SK-N-SH (cell line): Measurements from ENCODE around the gene PSMF1. TPM values are rescaled to one million over a fixed set of nuclear protein-coding genes. Genes with fewer than 3 reads are reported as not detected.

Experiments
- CTCF ChIA-PET: fragments of 300-600, 350-600 bp; formaldehyde crosslinking; extraction: SDS; loops from one replicate; lab custom pipeline; 2021; lab: Yijun Ruan, JAX
- POLR2A ChIA-PET: fragments of 350-600 bp; sonication (Branson Sonifier 250); formaldehyde crosslinking; extraction: SDS; loops from one replicate; lab custom pipeline; 2020; ENCODE audit warnings: antibody characterized with exemption, inconsistent platforms; lab: Yijun Ruan, JAX
- DNase-seq: peaks from one replicate; pipeline ENCODE4 v3.0.0; 2012
- H2AFZ ChIP-seq: fragments of 200-600 bp; sonication (generic); 2 replicates; pipeline ENCODE4 v1.8.1; 2016; ENCODE audit warnings: antibody characterized with exemption, mild to moderate bottlenecking, low read depth
- H3F3A ChIP-seq: fragments of 200-600 bp; sonication (generic); replicated peaks from 2 replicates; pipeline ENCODE3; 2016; ENCODE audit warnings: antibody characterized with exemption, mild to moderate bottlenecking; ENCODE audit not compliant: insufficient read depth
- H3K27ac ChIP-seq, 2 experiments: fragments of 200-500 bp in 1 of 2; fragments of 200-600 bp in 1 of 2; sonication (Bioruptor generic) in 1 of 2; sonication (generic), shearing (Covaris generic) in 1 of 2; 2 replicates each; pipeline versions ENCODE4 v1.5.1 to v1.6.1; 2014 to 2016; ENCODE audit warnings: low read depth in 2 of 2, inconsistent platforms in 1 of 2, low read length in 1 of 2, mild to moderate bottlenecking in 1 of 2, mixed read lengths in 1 of 2
- H3K27me3 ChIP-seq: fragments of 200-600 bp; sonication (generic), shearing (Covaris generic); 2 replicates; pipeline ENCODE4 v1.6.1; 2016; ENCODE audit warnings: mixed run types; ENCODE audit not compliant: insufficient read depth
- H3K36me3 ChIP-seq, 2 experiments: fragments of 200-500 bp in 1 of 2; fragments of 200-600 bp in 1 of 2; sonication (Bioruptor generic) in 1 of 2; sonication (generic) in 1 of 2; replicated peaks in 1 of 2; 2 replicates each; pipeline versions ENCODE3 to v1.5.1; 2014 to 2016; ENCODE audit warnings: low read length in 1 of 2, mild to moderate bottlenecking in 1 of 2; ENCODE audit not compliant: insufficient read depth in 2 of 2, control insufficient read depth in 1 of 2
- H3K4me1 ChIP-seq, 2 experiments: fragments of 200-500 bp in 1 of 2; fragments of 200-600 bp in 1 of 2; sonication (Bioruptor generic) in 1 of 2; sonication (generic), shearing (Covaris generic) in 1 of 2; 2 replicates each; pipeline versions ENCODE4 v1.5.1 to v1.6.1; 2014 to 2016; ENCODE audit warnings: low read depth in 1 of 2, low read length in 1 of 2, mixed run types in 1 of 2; ENCODE audit not compliant: insufficient read depth in 2 of 2, control insufficient read depth in 1 of 2
- H3K4me2 ChIP-seq: fragments of 200-600 bp; sonication (generic), shearing (Covaris generic); 2 replicates; pipeline ENCODE4 v1.6.1; 2017; ENCODE audit warnings: mixed run types
- H3K4me3 ChIP-seq, 2 experiments: fragments of 200-500 bp in 1 of 2; fragments of 200-600 bp in 1 of 2; sonication (Bioruptor generic) in 1 of 2; sonication (generic), shearing (Covaris generic) in 1 of 2; 2 replicates each; pipeline versions ENCODE4 v1.5.1 to v1.8.1; 2014 to 2016; ENCODE audit warnings: low read depth in 2 of 2, inconsistent platforms in 1 of 2, low read length in 1 of 2, mild to moderate bottlenecking in 1 of 2, mixed read lengths in 1 of 2, moderate library complexity in 1 of 2
- H3K79me2 ChIP-seq: fragments of 200-600 bp; sonication (generic); 2 replicates; pipeline ENCODE4 v1.8.1; 2017; ENCODE audit warnings: mild to moderate bottlenecking; ENCODE audit not compliant: insufficient read depth
- H3K9ac ChIP-seq: fragments of 200-600 bp; sonication (generic); 2 replicates; pipeline ENCODE4 v1.6.1; 2017; ENCODE audit warnings: mixed run types
- H3K9me2 ChIP-seq: fragments of 200-600 bp; sonication (generic); 2 replicates; pipeline ENCODE4 v1.6.1; 2017; ENCODE audit warnings: mixed run types
- H3K9me3 ChIP-seq: fragments of 200-600 bp; sonication (generic); 2 replicates; pipeline ENCODE4 v1.6.1; 2017; ENCODE audit warnings: mixed run types, mild to moderate bottlenecking, moderate library complexity
- H4K20me1 ChIP-seq: fragments of 200-600 bp; sonication (generic); 2 replicates; pipeline ENCODE4 v1.6.1; 2017; ENCODE audit warnings: mild to moderate bottlenecking, mixed run types; ENCODE audit not compliant: insufficient read depth
- CTCF ChIP-seq: fragments of 200-600 bp; sonication (generic); IDR thresholded peaks from 2 replicates; pipeline ENCODE4 v1.6.1; 2017; ENCODE audit warnings: antibody characterized with exemption, mild to moderate bottlenecking, moderate library complexity
- ELF1 ChIP-seq: IDR thresholded peaks from 2 replicates; pipeline ENCODE4 v1.4.0; 2012
- EZH2phosphoT487 ChIP-seq: fragments of 200-600 bp; sonication (generic); IDR thresholded peaks from 2 replicates; pipeline ENCODE4 v1.6.1; 2017; ENCODE audit warnings: low read depth, mixed run types, mild to moderate bottlenecking, antibody characterized with exemption, moderate library complexity, borderline replicate concordance
- FOSL2 ChIP-seq: IDR thresholded peaks from 2 replicates; pipeline ENCODE4 v1.4.0; 2012; ENCODE audit warnings: low read depth, mild to moderate bottlenecking, moderate library complexity, borderline replicate concordance
- FOXJ3 ChIP-seq: sonication (generic); formaldehyde crosslinking; IDR thresholded peaks from 2 replicates; pipeline ENCODE4 v1.5.1; 2020; ENCODE audit warnings: mild to moderate bottlenecking, missing genetic modification reagents
- GABPA ChIP-seq: IDR thresholded peaks from 2 replicates; pipeline ENCODE4 v1.4.0; 2012; ENCODE audit warnings: low read depth, mild to moderate bottlenecking
- GATA2 ChIP-seq: sonication (generic); formaldehyde crosslinking; IDR thresholded peaks from 2 replicates; pipeline ENCODE4 v1.5.0; 2020; ENCODE audit warnings: mild to moderate bottlenecking, missing genetic modification reagents
- MEF2A ChIP-seq: IDR thresholded peaks from 2 replicates; pipeline ENCODE4 v1.4.0; 2012; ENCODE audit warnings: low read depth, borderline replicate concordance
- NRF1 ChIP-seq: IDR thresholded peaks from 2 replicates; pipeline ENCODE4 v1.6.1; 2012; ENCODE audit warnings: low read depth, mild to moderate bottlenecking, low read length
- POLR2AphosphoS5 ChIP-seq: IDR thresholded peaks from 2 replicates; pipeline ENCODE4 v1.6.1; 2012; ENCODE audit warnings: low read depth, low read length
- RCOR1 ChIP-seq: fragments of 150-350 bp; IDR thresholded peaks from 2 replicates; pipeline ENCODE4 v1.6.1; 2017; ENCODE audit warnings: antibody characterized with exemption, low read length
- SIN3A ChIP-seq: IDR thresholded peaks from 2 replicates; pipeline ENCODE4 v1.6.1; 2012; ENCODE audit warnings: low read depth, mild to moderate bottlenecking, low read length, moderate library complexity, borderline replicate concordance
- YY1 ChIP-seq: IDR thresholded peaks from 2 replicates; pipeline ENCODE4 v1.4.0; 2012; ENCODE audit warnings: low read depth, mild to moderate bottlenecking
- WGBS: methylation state at CpG from one replicate; pipeline ENCODE4 v1.1.6; 2017; ENCODE audit warnings: low lambda C conversion rate; 5-methylcytosine and 5-hydroxymethylcytosine counted together
- polyA plus RNA-seq, 3 experiments: library from polyadenylated mRNA; depleted of rRNA; stranded (reverse); fragments of >200 nt; gene quantifications; 2 replicates each; pipeline ENCODE4 v1.2.3, GENCODE V29; 2012
- TF ChIP-seq, protein P1 (sequence below): IDR thresholded peaks from 2 replicates; pipeline ENCODE4 v1.6.1; 2012; ENCODE audit warnings: mild to moderate bottlenecking, low read depth, low read length, moderate library complexity
- TF ChIP-seq, protein P2 (sequence below): fragments of 150-350 bp; IDR thresholded peaks from 2 replicates; pipeline ENCODE4 v1.6.1; 2016; ENCODE audit warnings: mild to moderate bottlenecking, low read depth, low read length

The PSMF1 gene
- polyA plus RNA-seq, 1 of the 3 experiments (the other 2 are of a cell fraction) = 103 TPM

- TF ChIP-seq, protein P1, sequence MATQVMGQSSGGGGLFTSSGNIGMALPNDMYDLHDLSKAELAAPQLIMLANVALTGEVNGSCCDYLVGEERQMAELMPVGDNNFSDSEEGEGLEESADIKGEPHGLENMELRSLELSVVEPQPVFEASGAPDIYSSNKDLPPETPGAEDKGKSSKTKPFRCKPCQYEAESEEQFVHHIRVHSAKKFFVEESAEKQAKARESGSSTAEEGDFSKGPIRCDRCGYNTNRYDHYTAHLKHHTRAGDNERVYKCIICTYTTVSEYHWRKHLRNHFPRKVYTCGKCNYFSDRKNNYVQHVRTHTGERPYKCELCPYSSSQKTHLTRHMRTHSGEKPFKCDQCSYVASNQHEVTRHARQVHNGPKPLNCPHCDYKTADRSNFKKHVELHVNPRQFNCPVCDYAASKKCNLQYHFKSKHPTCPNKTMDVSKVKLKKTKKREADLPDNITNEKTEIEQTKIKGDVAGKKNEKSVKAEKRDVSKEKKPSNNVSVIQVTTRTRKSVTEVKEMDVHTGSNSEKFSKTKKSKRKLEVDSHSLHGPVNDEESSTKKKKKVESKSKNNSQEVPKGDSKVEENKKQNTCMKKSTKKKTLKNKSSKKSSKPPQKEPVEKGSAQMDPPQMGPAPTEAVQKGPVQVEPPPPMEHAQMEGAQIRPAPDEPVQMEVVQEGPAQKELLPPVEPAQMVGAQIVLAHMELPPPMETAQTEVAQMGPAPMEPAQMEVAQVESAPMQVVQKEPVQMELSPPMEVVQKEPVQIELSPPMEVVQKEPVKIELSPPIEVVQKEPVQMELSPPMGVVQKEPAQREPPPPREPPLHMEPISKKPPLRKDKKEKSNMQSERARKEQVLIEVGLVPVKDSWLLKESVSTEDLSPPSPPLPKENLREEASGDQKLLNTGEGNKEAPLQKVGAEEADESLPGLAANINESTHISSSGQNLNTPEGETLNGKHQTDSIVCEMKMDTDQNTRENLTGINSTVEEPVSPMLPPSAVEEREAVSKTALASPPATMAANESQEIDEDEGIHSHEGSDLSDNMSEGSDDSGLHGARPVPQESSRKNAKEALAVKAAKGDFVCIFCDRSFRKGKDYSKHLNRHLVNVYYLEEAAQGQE = no peak
- TF ChIP-seq POLR2AphosphoS5 = no peak
Measured at GRCh38 chr20:1163653-1164052, 45.3 kb downstream of the PSMF1 start (continued).

- ChIA-PET POLR2A (no interaction called here), CTCF (interaction anchor here (0.6 to 1.3 kb wide), 4 partner anchors 13 to 208 kb away, joined by 3 to 4 read pairs (median 3); no protein-coding TSS in a partner anchor)
- no peak overlapping the region for H3K4me3 ChIP-seq
- H4K20me1 ChIP-seq = no peaks in the 10 kb centered on the region; the same call in 1 of the 2 replicates
- H3K9me2 ChIP-seq = no peaks in the 10 kb centered on the region
- no peak overlapping the region for H3K4me2 ChIP-seq
- WGBS = 95% methylated on average over 7 of the region's 7 CpGs
- H3K36me3 ChIP-seq = peaks cover 28 to 91% of the 10 kb centered on the region in 2 experiments
- H3K27me3 ChIP-seq = no peaks in the 10 kb centered on the region
- DNase-seq = no peak
- H3K79me2 ChIP-seq = no peaks in the 10 kb centered on the region
- H3K9ac ChIP-seq = no peak overlapping the region
- H3K27ac ChIP-seq = no peak overlapping the region
- H2AFZ ChIP-seq = no peak overlapping the region
- no peaks in the 10 kb centered on the region for H3F3A ChIP-seq
- H3K9me3 ChIP-seq = no peaks in the 10 kb centered on the region
- no peak for TF ChIP-seq FOXJ3
- no peak for TF ChIP-seq NRF1
- no peak for TF ChIP-seq MEF2A
- TF ChIP-seq, protein P2, sequence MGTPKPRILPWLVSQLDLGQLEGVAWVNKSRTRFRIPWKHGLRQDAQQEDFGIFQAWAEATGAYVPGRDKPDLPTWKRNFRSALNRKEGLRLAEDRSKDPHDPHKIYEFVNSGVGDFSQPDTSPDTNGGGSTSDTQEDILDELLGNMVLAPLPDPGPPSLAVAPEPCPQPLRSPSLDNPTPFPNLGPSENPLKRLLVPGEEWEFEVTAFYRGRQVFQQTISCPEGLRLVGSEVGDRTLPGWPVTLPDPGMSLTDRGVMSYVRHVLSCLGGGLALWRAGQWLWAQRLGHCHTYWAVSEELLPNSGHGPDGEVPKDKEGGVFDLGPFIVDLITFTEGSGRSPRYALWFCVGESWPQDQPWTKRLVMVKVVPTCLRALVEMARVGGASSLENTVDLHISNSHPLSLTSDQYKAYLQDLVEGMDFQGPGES = no peak
- TF ChIP-seq GABPA = no peak
- no peak for TF ChIP-seq EZH2phosphoT487
- no peak for TF ChIP-seq YY1
- no peaks in the 10 kb centered on the region for H3K4me1 ChIP-seq
Measured at GRCh38 chr20:1164871-1165270, 46.5 kb downstream of the PSMF1 start.

DNA sequence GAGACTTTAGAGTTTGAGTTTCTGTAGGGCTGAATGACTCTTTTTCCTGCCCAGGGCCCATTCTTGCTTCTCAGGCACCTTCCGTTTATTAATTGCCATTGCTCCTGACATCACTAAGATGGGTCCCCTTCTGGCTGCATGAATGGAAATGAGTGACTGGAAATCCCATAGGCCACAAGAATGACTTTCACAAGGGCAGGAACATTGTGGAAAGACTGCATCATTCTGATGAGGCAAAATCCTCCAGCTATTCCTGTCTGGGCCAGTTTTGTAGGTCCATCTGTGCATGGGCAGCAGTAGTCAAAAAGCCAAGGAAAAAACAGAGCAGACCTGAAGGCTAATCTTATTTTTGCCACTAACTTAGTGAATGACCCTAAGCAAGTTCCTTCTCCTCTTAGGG is 47.1 kb downstream of the PSMF1 start:
- H3K79me2 ChIP-seq = no peaks in the 10 kb centered on the region
- no peaks in the 10 kb centered on the region for H3K9me3 ChIP-seq
- H2AFZ ChIP-seq = no peak overlapping the region
- no peak overlapping the region for H3K4me3 ChIP-seq
- peaks cover 32 to 95% of the 10 kb centered on the region in 2 experiments for H3K36me3 ChIP-seq
- H3K9me2 ChIP-seq = no peaks in the 10 kb centered on the region
- whole genome bisulfite sequencing = 64% methylated on average over 1 of the region's 1 CpG
- DNase-seq = no peak
- no peaks in the 10 kb centered on the region for H3K4me1 ChIP-seq
- no peak overlapping the region for H3K9ac ChIP-seq
- ChIA-PET CTCF (interaction anchor here (1.2 to 1.3 kb wide), 2 partner anchors 31 to 208 kb away, joined by 3 to 4 read pairs; no protein-coding TSS in a partner anchor), POLR2A (no interaction called here)
- no peaks in the 10 kb centered on the region; the same call in 1 of the 2 replicates for H4K20me1 ChIP-seq
- H3F3A ChIP-seq = no peaks in the 10 kb centered on the region
- no peak overlapping the region for H3K4me2 ChIP-seq
- no peaks in the 10 kb centered on the region for H3K27me3 ChIP-seq
- H3K27ac ChIP-seq = no peak overlapping the region; a peak in 1 of 4 replicates
- TF ChIP-seq RCOR1 = no peak
- TF ChIP-seq SIN3A = no peak
- no peak for TF ChIP-seq GATA2 (CRISPR knock-in tag)
- no peak for TF ChIP-seq FOSL2
- TF ChIP-seq FOXJ3 = no peak
- TF ChIP-seq ELF1 = no peak
- no peak for TF ChIP-seq CTCF
- TF ChIP-seq, protein P1 = no peak
